Measurements from ENCODE around the gene FKRP. TPM values are rescaled to one million over a fixed set of nuclear protein-coding genes. Genes with fewer than 3 reads are reported as not detected.

FKRP gene
- polyA plus RNA-seq, 3 donors = 5.3 to 14.2 (median 6.7) TPM

DNA sequence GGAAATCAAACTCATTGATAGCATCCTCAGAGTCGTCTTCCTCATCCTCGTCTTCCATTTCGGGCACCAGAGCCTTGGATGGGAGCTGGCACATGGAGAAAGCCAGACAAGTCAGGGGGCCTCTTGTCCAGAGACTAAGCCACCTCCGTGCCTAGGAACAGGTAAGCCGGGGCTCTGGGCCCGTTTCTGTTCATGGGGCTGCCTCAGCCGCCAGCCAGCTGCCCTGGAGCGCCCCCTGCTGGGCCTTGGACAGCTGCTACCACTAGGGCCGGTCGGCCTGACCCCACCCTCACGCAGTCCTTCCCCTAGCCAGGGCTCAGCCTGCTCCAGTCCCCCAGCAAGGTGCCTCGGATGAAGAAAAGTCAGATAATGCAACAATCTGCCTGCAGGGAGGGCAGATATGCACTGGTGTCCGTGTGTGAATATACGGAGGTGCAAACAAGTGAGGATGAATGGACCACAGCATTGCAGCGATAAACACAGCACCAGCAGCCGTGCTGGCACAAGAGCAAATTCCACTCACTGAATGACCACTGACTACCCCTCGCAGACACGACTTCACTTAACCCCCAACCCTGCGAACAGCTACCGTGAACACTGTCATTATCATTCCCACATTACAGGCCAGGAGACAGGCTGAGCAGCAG lies 17.0 kb upstream of the FKRP start:
- 33 to 43% (median 42%) methylated on average over 20 of the region's 20 CpGs for WGBS, 3 donors
- H3K27ac ChIP-seq (ENCODE audit: low read depth, low read length) = no peak overlapping the region

DNA sequence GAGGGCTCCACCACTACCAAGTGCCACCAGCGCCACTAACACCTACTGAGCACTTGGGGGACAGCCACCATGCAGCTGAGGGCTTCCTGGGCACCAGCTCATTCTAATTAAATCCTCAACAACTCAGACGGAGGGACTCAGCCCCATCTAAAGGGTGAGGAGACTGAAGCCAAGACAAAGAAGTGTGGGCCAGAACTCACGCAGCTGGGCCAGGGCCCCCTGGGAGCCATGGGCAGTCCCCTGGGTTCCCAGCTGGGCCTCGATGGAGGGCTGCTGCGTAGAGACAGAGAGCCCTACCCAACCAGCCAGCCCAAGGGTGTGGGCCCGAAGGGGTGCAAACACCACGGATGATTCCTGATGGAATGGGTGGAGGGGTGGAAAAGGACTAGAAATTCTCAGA lies 16.2 kb upstream of the FKRP start:
- WGBS, 3 donors = 81 to 87% (median 86%) methylated on average over 7 of the region's 7 CpGs
- no peak overlapping the region for H3K27ac ChIP-seq (ENCODE audit: low read depth, low read length)

DNA sequence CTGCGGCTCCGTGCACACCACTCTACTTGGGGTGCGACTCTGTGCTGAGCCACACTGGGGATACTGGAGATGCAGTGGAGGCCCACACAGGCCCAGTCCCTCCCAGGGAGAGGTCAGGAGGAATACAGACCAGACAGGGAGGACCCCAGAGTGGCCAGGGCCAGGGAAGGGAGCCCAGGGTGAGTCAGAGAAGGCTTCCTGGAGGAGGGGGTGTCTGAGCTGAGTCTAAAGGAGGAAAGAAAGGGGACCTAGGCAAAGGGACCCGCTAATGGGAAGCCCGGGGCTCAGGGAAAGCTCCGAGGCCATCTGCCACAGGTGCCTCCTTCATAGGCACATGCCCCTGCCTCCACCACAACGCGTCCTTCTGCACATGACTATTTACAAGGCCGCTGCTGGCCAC lies 15.7 kb upstream of the FKRP start:
- H3K27ac ChIP-seq (ENCODE audit: low read depth, low read length) = no peak overlapping the region
- WGBS, 3 donors = 89 to 94% (median 92%) methylated on average over 8 to 9 of the region's 9 CpGs

DNA sequence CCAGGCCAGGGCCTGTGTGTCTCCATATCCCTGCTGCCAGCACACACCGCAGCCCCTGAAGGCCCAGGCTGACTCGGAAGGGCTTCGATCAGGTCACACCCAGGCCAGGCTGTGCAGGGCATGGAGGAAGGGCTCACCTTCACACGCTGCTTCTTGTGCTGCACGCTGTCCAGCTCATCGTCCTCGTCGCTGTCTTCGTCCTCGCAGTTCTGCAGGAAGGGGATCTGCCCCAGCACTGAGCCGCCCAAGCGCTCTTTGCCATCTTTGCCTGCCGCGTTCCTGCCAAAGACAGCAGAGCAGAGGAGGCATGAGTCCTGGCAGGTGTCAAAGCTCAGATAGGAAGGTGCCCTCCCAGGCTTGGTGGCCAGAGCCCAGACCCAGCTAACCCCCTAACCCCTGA lies 15.3 kb upstream of the FKRP start:
- WGBS, 3 donors = 91 to 95% (median 95%) methylated on average over 14 of the region's 14 CpGs
- no peak overlapping the region for H3K27ac ChIP-seq (ENCODE audit: low read depth, low read length)

DNA sequence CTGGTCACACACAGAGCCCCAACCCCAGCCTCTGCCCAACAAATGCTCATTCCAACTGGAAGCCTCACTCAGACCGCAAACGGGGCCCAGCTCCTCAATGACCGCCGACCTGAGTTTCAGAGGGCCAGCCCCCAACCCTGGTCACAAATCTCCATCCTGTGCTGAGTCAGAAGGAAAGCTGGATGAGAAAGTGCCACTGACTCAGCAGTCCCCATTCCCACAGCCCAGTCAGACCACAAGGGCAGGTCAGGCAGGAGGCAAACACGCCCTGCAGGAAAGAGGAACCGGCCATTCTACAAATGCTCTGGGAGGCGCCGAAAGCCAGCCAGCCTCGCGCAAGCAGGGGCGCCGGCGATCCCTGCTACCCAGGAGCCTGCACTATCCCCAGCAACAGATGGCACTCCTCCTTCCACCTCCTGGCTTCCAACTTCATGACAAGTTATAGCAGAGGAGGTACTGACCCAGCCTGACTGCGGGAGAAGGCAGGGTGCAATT lies 14.8 kb upstream of the FKRP start:
- no peak overlapping the region for H3K27ac ChIP-seq (ENCODE audit: low read depth, low read length)
- WGBS, 3 donors = 35 to 71% (median 53%) methylated on average over 14 of the region's 14 CpGs

DNA sequence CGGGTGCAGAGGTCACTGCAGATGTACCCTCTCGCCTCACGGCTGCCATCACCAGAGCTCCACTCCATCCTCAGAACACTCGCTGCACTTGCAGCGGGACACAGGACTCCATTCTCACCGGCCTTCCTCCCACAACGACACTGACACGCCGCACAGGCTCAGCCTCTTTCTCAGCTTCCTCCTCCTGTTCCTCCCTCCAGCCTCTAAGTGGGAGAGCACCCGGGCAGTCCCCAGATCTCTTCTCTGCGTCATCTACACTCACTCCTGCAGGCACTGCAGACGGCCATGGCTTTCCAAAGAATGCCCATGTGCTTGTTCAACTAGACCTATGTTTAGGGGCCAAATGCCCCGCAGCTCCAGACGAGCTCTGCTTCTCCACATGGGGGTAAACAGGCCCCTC lies 14.3 kb upstream of the FKRP start:
- WGBS, 3 donors = 54 to 79% (median 60%) methylated on average over 14 of the region's 14 CpGs
- no peak overlapping the region for H3K27ac ChIP-seq (ENCODE audit: low read depth, low read length)

DNA sequence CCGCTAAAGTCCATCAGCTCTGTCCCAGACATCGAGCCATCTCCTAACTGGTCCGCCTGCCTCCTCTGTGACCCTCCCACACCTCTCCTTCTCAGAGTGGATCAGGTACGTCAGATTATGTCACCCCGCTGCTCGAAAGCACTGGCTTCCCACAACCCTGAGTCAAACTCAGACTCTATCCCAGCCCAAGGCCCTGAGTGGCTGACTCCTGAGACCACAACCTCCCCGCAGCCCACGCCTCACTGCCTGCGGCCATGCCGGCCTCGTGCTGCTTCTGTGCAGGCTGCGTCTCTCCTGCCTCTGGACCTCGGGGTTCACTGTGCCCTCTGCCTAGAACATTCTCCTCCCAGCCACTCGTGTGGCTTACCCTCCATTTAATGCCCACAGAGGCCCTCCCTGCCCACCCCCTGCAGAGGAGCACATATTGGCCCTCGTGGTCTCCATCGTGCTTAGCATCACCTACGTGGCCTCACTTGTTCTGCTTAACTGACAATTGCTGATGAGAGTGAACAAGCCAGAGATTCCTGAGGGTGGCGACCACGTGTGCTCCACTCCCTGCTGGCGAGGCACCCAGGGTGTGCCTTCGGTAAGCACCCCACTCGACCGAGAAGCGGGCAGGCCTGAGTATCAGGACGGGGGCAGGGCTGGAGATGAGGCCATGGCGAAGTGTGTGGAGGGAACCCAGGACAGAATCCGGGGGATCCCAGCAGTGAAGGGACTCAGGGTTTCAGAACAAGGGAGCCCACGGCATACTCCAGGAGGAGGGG lies 13.5 kb upstream of the FKRP start:
- 86 to 89% (median 88%) methylated on average over 28 of the region's 28 CpGs for WGBS, 3 donors

DNA sequence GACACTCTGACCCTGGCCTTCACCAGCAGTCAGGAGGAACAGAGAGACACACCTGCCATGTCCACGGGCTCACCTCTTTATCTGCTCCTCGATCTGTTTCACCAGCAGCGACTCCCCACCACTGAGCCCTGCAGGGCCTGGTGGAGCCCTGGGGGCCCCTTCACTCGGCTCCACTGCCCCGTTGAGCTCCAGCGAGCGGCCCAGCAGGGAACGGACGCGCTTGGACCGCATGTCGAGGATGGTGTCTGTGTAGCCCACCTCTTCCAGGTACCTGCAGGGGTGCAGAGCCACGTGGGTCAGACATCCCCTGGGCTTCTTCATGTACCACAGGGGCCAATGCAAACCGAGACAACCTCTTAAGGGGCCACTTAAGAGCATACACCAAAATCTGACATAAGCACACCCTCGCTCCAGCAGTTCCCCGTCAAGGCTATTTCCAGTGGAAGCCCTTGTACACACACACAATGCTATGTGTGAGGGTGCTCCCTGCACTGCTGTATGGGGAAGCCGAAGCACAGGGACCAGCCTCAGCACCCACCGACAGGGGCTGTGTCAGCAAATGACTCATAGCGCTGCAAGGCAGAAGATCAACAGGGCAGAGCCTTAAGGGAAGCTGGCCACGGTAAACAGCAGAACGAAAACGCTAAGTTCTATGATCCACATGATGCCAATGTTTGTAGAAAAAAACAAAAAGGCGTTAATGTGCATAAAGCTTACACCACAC lies 12.7 kb upstream of the FKRP start:
- H3K27ac ChIP-seq (ENCODE audit: low read depth, low read length) = no peak overlapping the region
- 78 to 86% (median 79%) methylated on average over 23 of the region's 23 CpGs for WGBS, 3 donors

More for the DNA sequence above, 13.5 kb upstream of the FKRP start:
- no peak overlapping the region for H3K27ac ChIP-seq (ENCODE audit: low read depth, low read length)

DNA sequence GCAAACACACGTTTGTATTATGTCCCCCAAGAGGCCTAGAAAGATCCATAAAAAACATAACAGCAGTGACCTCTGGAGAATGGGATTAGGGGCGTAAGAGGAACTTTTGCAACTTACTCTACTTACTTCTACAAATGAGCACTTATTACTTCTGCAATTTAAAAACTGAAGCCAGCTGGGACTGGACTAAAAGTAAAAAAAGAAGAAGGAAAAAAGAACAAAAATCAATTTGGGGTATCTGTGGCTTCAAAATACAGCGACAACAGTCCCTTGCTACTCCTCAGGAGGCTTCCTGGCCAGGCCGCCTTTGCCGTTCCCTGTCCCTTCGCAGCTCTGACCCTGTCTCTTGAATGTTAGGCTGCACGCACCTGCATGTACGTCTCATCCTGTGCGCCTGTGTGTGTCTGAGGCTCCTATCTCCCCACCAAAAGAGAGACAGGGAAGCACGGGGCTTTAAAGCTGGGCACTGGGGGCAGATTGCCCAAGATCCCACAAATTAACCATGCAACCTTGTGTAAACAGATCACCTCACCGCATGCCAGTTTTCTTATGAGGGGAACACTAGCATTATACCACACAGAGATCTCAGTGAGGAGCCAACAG lies 12.1 kb upstream of the FKRP start:
- WGBS, 3 donors = 61 to 89% (median 71%) methylated on average over 11 of the region's 11 CpGs
- no peak overlapping the region for H3K27ac ChIP-seq (ENCODE audit: low read depth, low read length)

DNA sequence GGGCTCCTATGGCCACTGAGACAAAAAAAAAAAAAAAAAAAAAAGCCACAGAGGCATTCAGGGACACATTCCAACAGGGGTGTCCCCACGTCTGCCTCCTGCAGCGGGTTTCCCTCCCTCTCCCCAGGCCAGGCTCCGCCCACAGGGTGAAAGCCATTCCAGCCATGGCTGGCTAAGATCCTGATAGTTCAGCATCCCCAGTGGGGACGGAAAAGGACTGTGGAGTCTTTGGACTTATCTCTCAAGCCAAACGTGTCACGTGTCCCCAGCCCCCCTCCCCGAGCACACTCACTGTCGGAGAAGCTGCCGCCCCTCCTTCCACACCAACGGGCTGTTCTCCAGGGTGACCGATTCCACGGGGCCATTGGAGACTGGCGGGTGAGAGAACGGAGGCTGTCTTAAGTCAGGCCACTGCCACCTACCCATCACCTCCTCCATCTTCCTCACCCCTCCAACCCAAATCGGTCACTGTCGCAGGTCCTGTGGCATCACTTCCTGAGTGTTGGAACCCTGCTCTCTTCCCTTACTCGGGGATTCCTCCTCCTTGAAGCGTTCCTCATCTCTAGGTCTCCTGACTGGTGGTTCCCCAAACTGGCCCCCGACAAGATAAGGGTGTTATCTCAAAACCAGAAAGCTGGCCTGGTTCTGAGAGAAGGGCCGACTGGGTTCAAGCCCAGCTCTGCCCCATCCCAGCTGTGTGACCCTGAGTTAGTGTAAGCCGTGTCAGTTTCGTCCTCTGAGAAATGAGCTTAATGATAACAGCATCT lies 9.1 kb upstream of the FKRP start:
- no peak overlapping the region for H3K27ac ChIP-seq (ENCODE audit: low read depth, low read length)
- WGBS, 3 donors = 50 to 58% (median 51%) methylated on average over 21 to 22 of the region's 22 CpGs

DNA sequence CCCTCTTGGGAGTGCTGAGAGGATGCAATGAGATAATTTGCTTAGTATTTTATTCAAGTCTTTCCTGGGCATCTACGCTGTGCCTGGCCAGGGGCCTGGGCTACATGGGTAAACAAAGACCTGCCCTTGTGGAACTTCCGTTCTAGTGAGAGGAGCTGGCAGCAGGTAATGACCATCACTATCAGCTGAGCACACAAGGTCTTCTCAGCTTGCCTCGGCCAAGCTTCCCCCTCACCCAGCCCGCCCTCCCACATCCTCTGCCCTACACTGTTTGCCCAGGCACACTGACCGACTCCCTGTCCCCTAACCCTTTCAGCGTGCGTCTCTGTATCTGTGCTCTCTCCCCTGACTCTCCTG lies 8.6 kb upstream of the FKRP start:
- WGBS, 3 donors = 52 to 67% (median 63%) methylated on average over 7 of the region's 7 CpGs
- no peak overlapping the region for H3K27ac ChIP-seq (ENCODE audit: low read depth, low read length)

DNA sequence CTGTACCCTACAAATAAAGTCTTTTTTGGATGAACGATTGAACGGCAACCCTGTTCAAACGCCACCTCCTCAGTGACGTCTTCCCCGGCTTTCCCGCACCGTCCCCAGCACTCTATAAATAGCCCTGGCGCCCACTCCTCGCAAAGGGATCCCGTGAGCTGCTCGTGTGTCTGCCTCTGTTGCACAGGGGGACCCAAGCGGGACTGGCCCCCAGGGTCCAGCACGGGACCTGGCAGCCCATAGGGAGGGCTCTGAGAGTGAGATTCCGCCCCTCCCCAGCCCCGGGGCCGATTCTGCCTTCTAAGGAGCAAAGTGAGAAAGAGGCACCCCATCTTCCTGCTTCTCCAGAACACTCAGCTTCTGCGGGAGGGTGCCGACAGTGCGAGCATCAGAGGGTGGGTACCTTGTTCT lies 8.1 kb upstream of the FKRP start:
- H3K27ac ChIP-seq (ENCODE audit: low read depth, low read length) = no peak overlapping the region
- WGBS, 3 donors = 79 to 80% (median 79%) methylated on average over 19 of the region's 19 CpGs

DNA sequence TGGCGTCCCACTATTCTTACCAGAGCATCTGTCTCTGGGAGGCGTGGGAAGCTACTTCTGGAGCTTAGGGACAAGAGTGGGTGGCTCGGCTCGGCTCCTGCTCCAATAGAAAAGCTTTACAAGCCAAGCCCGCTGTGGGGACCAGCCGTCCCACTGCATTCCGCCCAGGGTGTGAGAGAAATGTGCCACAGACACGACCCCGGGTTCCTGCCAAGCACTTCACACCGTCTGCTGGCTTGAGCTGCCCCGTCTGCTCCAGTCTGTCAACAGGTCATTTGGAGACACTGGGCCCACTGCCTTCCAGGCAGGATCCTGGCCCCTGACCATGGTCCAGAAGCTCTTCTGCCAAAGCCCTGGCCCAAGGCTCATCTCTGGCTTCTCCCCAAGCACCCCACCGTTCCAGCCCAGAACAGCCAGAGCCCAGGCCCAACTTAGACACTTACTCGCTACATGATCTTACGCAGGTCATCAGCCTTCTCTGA lies 6.5 kb upstream of the FKRP start:
- no peak overlapping the region for H3K27ac ChIP-seq (ENCODE audit: low read depth, low read length)
- WGBS, 3 donors = 60 to 73% (median 65%) methylated on average over 14 of the region's 14 CpGs

DNA sequence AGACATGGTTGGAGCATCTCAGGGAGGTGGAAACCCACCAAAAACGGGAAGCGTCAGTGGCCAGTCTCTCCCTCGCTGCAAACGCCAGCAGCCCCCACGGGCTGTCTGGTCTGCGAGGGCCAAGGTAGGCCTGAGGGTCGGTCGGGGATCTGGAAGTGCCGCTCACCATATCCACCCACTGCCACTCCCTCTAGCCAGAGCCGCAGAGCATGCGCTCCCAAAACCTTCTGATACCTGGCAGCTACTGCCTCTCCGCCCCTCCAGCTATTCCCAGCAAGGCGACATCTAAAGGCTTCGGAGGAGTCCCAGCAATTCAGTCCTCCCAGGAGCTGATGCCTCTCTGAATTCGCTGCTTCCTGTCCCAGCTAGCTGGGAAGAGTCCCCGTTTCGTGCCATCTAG lies 4.4 kb upstream of the FKRP start:
- WGBS, 3 donors = 83 to 84% (median 84%) methylated on average over 17 of the region's 17 CpGs
- no peak overlapping the region for H3K27ac ChIP-seq (ENCODE audit: low read depth, low read length)

DNA sequence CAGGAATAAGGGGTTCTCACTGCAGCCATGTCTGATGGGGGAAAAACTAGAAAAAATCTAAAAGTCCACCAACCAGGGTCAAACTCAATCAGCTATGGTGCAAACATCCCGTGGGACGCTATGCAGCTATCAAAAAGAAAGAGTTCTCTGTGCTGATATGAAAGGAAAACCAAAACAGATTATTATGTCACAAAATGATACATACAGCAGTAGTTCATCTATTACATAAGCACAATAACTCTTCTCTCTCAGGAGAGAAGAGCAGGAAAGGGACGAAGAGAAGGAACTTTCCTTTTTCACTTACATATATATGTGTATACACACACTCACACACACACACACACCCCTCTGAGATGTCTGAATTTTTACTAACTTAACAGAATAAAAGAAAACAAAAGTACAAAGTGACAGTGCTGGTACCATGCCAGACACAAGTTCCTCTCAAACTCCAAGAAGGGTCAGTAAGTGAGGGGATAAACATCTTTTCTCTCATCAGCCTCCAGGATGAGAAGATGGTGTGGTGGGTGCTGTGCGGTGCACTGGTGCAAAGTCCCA lies 2.9 kb upstream of the FKRP start:
- WGBS, 3 donors = 63 to 65% (median 64%) methylated on average over 4 of the region's 4 CpGs
- no peak overlapping the region for H3K27ac ChIP-seq (ENCODE audit: low read depth, low read length)

DNA sequence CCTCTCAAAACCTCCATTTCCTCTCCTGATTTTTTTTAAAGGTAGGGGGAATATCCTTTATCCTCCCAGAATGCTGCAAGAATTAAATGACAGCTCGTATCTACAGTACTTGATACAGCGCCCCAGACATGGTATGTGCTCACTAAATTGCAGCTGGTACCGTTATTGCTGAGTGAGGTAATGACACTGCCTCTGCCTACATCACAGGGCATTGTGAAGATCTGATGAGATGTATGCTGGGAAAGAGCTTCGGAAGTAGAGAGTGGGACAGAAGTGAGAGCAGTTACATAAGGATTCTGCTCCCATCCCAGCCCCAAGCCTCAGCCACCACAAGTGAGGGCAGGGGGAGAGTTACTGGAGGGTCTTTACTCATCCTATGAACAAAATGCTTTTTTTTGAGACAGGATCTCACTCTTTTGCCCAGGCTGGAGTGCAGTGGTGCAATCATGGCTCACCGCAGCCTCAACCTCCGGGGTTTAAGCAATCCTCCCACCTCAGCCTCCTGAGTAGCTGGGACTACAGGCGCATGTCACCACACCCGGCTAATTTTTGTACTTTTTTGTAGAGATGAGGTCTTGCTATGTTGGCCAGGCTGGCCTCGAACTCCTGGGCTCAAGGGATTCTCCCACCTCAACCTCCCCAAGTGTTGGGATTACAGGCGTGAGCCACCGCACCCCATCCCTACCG lies 1.7 kb upstream of the FKRP start:
- 74 to 83% (median 75%) methylated on average over 12 of the region's 12 CpGs for WGBS, 3 donors
- no peak overlapping the region for H3K27ac ChIP-seq (ENCODE audit: low read depth, low read length)

DNA sequence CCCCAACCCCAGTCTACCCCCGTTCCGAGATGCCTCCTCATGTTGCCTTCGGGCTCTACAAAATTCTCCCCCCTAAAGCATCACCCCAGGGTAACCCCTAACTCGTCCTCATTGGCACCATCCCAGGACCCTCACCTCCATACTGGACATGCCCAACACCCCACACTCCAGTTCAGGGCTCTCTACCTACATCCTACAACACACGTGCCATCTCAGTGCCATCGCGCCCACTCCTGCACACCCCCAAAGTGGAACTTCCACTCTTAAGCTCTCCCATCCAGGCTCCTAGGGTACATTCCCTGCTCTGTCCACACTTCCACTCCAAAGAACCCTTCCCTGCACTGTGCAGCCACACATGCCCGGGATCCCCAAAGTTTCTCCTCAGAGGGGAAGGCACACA lies 827 bp upstream of the FKRP start:
- H3K27ac ChIP-seq (ENCODE audit: low read depth, low read length) = no peak overlapping the region
- WGBS, 3 donors = 19 to 23% (median 20%) methylated on average over 8 of the region's 8 CpGs

Data from adipose tissue (tissue), 3 donors.